ENCODE results near the gene HEBP1. TPM values are rescaled to one million over a fixed set of nuclear protein-coding genes. Genes with fewer than 3 reads are reported as not detected.
A peak's percentile ranks its signal among the peaks of the same experiment; 100 is the strongest.

HEBP1 gene
- total RNA-seq, 1 donor from 2014 or later = 72.7 TPM

- no peaks in the 10 kb centered on the region for H3K36me3 ChIP-seq
- H3K4me1 ChIP-seq = peaks cover 8% of the 10 kb centered on the region
- no peaks in the 10 kb centered on the region for H3K9me3 ChIP-seq
- no peak for ATAC-seq
- no peak for DNase-seq
- no peak for TF ChIP-seq CTCF (IDR thresholded peaks at IDR 0.05)
- no peaks in the 10 kb centered on the region for H3K27me3 ChIP-seq (ENCODE audit: low read depth)
- intact Hi-C loops (cut with DNase I) = no loop called here
- no peak overlapping the region for H3K27ac ChIP-seq
- no peak overlapping the region for H3K4me3 ChIP-seq
These were observed 4.9 kb upstream of the HEBP1 start for GRCh38 chr12:13004986-13005385.

- Histone ChIP-seq H3K36me3 (no peaks in the 10 kb centered on the region), H3K9me3 (no peaks in the 10 kb centered on the region), H3K4me3 (no peak overlapping the region), H3K27ac (no peak overlapping the region), H3K27me3 (ENCODE audit: low read depth) (no peaks in the 10 kb centered on the region), H3K4me1 (peaks cover 11% of the 10 kb centered on the region)
- intact Hi-C loops (cut with DNase I) = no loop called here
- DNase-seq (no peak), ATAC-seq (no peak)
- no peak for TF ChIP-seq CTCF (IDR thresholded peaks at IDR 0.05)
These were observed 4.3 kb upstream of the HEBP1 start for GRCh38 chr12:13004361-13004760.

- Histone ChIP-seq H3K9me3 (no peaks in the 10 kb centered on the region), H3K36me3 (no peaks in the 10 kb centered on the region), H3K27me3 (ENCODE audit: low read depth) (no peaks in the 10 kb centered on the region), H3K4me1 (peaks cover 29% of the 10 kb centered on the region), H3K27ac (no peak overlapping the region), H3K4me3 (no peak overlapping the region)
- DNase-seq (no peak), ATAC-seq (no peak)
- TF ChIP-seq CTCF (IDR thresholded peaks at IDR 0.05) = no peak
- intact Hi-C loops (cut with DNase I) = no loop called here
These were observed 2.4 kb upstream of the HEBP1 start for GRCh38 chr12:13002301-13003097.

GRCh38 chr12:13001775-13002040, 1.6 kb upstream of the HEBP1 start:
- DNase-seq = no peak
- no peak for TF ChIP-seq CTCF (IDR thresholded peaks at IDR 0.05)
- H3K4me1 ChIP-seq = peaks cover 37% of the 10 kb centered on the region
- intact Hi-C loops (cut with DNase I) = no loop called here
- no peaks in the 10 kb centered on the region for H3K9me3 ChIP-seq
- no peaks in the 10 kb centered on the region for H3K36me3 ChIP-seq
- H3K27me3 ChIP-seq (ENCODE audit: low read depth) = no peaks in the 10 kb centered on the region
- peak overlapping the region; percentile 92 for H3K27ac ChIP-seq
- H3K4me3 ChIP-seq = peak overlapping the region; percentile 83
- ATAC-seq = no peak

GRCh38 chr12:13000925-13001774, 1.1 kb upstream of the HEBP1 start:
- ATAC-seq = peak; percentile 64 to 67
- peaks cover 39% of the 10 kb centered on the region for H3K4me1 ChIP-seq

More at GRCh38 chr12:13000925-13001774, 1.1 kb upstream of the HEBP1 start:
- Histone ChIP-seq H3K27me3 (ENCODE audit: low read depth) (no peaks in the 10 kb centered on the region), H3K36me3 (no peaks in the 10 kb centered on the region), H3K4me3 (peak overlapping the region; percentile 83), H3K9me3 (no peaks in the 10 kb centered on the region), H3K27ac (peak overlapping the region; percentile 92)
- peak; percentile 79 for DNase-seq
- intact Hi-C loops (cut with DNase I) = no loop called here
- TF ChIP-seq CTCF (IDR thresholded peaks at IDR 0.05) = peak; percentile 51

All from lower lobe of right lung (tissue), 2 donors.